AG04449 (cell line): Measurements from ENCODE around the gene TRIM10.

Experiments
- CTCF ChIA-PET: fragments of 350-600 bp; formaldehyde crosslinking; extraction: SDS; loops from one replicate; lab custom pipeline; 2021; ENCODE audit warnings: antibody characterized with exemption; lab: Yijun Ruan, JAX
- POLR2A ChIA-PET: fragments of 400-600, 350-600 bp; formaldehyde crosslinking; extraction: SDS; loops from one replicate; lab custom pipeline; 2020; ENCODE audit warnings: antibody characterized with exemption, inconsistent platforms; lab: Yijun Ruan, JAX
- DNase-seq: peaks from one replicate; pipeline ENCODE4 v3.0.0-alpha.2; 2010; ENCODE audit warnings: low read depth, low spot score
- H3K4me3 ChIP-seq: 2 replicates; pipeline ENCODE4 v1.5.1; 2011; ENCODE audit warnings: low read depth, mild to moderate bottlenecking, control low read depth, low read length
- TF ChIP-seq, protein P1 (sequence below): IDR thresholded peaks from one replicate; pipeline ENCODE4 v1.5.1; 2011; ENCODE audit warnings: mild to moderate bottlenecking, moderate library complexity, low read length, control low read depth, inconsistent platforms; ENCODE audit not compliant: insufficient read depth; ENCODE audit errors: missing control alignments

TRIM10 gene

DNA sequence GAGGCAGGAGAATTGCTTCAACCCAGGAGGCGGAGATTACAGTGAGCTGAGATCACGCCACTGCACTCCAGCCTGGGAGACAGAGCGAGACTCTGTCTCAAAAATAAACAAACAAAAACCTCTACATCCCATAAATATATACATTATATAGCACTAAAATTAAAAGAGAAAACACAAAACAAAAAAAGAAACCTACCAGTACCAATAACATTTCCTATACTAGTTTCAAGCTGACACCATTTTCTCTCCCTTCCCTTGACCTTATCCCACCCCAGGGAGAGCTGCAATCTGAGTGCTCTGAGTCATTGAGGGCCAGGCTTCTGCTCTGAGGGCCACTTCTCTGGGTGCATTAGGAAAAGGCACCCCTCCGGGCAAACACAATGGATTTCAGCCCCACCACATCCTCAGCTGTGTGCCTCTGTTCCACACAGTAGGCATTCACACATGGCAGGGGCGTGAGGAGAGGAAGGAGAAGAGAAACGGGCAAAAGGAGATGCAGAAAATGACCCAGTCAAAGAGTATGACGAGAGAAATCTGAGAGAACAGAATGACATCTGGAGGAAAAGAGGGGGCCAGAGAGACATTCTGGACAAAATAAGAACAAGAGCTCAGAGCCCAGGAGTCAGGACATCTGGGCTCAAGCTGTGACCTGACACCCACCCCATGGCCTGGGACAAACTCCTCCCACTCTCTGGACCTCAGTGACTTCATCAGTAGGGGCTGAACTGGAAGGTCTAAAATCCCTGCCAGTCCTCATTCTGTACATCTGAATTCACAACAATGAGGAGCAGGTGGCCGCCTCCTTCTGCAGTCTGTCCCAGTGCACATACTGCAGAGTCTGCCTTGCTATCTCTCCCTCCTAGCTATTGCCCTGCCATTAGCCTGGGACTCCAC, 34.0 kb upstream of the TRIM10 start:
- CTCF ChIA-PET = interaction anchor here (0.8 to 1.6 kb wide), 6 partner anchors 10 to 64 kb away, joined by 3 to 4 read pairs (median 3); no protein-coding TSS in a partner anchor
- TF ChIP-seq, protein P1, sequence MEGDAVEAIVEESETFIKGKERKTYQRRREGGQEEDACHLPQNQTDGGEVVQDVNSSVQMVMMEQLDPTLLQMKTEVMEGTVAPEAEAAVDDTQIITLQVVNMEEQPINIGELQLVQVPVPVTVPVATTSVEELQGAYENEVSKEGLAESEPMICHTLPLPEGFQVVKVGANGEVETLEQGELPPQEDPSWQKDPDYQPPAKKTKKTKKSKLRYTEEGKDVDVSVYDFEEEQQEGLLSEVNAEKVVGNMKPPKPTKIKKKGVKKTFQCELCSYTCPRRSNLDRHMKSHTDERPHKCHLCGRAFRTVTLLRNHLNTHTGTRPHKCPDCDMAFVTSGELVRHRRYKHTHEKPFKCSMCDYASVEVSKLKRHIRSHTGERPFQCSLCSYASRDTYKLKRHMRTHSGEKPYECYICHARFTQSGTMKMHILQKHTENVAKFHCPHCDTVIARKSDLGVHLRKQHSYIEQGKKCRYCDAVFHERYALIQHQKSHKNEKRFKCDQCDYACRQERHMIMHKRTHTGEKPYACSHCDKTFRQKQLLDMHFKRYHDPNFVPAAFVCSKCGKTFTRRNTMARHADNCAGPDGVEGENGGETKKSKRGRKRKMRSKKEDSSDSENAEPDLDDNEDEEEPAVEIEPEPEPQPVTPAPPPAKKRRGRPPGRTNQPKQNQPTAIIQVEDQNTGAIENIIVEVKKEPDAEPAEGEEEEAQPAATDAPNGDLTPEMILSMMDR = no peak
- POLR2A ChIA-PET = no interaction called here
- no peak overlapping the region for H3K4me3 ChIP-seq
- DNase-seq = no peak

DNA sequence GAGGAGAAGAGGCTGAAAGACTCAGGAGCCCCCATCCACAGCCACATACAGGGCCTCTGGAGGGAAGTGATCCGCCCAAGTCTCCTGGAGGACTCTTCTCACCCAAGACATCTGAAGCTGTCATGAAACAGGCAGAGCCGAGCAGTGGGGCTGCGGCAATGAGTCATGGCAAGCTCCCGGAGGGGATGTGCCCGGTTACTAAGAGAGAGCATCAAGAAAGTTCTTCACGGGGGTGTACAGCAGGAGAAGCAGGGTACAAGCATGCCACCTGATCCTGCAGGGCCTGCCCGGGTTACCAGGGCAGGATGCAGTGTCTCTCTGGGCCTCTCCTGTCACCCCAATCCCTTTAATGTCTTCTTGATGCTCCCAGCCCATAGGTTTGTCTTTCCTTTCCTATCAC, 31.1 kb upstream of the TRIM10 start:
- H3K4me3 ChIP-seq = no peak overlapping the region
- ChIA-PET POLR2A (no interaction called here), CTCF (no interaction called here)
- DNase-seq = no peak
- TF ChIP-seq, protein P1 = no peak

DNA sequence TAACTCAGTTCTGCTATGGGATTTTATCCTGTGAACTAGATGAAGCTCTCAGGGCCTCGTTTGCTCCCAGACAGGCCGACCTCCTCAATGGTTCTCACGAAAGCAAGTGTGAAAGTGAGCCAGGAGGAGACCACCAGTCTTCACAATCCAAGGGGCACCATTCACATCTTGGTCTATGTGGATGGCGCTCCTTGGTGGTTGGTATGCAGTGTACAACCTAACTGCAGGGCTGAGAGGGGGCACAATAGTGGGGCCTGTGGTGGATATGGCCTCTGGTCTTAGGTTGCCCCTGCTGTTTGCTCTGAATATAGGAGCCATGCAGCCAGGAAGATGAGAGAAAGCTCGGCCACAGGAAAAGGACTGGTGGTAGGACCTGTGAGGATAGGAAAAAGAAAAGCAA, 27.5 kb upstream of the TRIM10 start:
- ChIA-PET POLR2A (no interaction called here), CTCF (interaction anchor here (1.2 kb wide), 2 partner anchors 15 to 18 kb away, joined by 3 read pairs; no protein-coding TSS in a partner anchor)
- TF ChIP-seq, protein P1 = no peak
- DNase-seq = no peak
- H3K4me3 ChIP-seq = no peak overlapping the region

- no peak overlapping the region for H3K4me3 ChIP-seq
- POLR2A ChIA-PET = no interaction called here
- DNase-seq = no peak
- CTCF ChIA-PET = interaction anchor here (0.9 to 1.7 kb wide), 2 partner anchors 11 to 83 kb away, joined by 3 to 5 read pairs; no protein-coding TSS in a partner anchor
- TF ChIP-seq, protein P1 = no peak
Observed at GRCh38 chr6:30185846-30186484, 25.0 kb upstream of the TRIM10 start.

GRCh38 chr6:30184417-30185031, 23.5 kb upstream of the TRIM10 start:
- CTCF ChIA-PET = no interaction called here
- DNase-seq = no peak
- no peak overlapping the region for H3K4me3 ChIP-seq
- TF ChIP-seq, protein P1 = no peak
- POLR2A ChIA-PET = no interaction called here

GRCh38 chr6:30180145-30180544, 19.1 kb upstream of the TRIM10 start:
- TF ChIP-seq, protein P1 = no peak
- DNase-seq = no peak
- no peak overlapping the region for H3K4me3 ChIP-seq
- ChIA-PET POLR2A (no interaction called here), CTCF (interaction anchor here (1.0 kb wide), 1 partner anchor 28 kb away, joined by 3 read pairs; no protein-coding TSS in a partner anchor)
